HepG2 (cell line): Measurements from ENCODE around the gene FBXO30. TPM values are rescaled to one million over a fixed set of nuclear protein-coding genes. Genes with fewer than 3 reads are reported as not detected.

Source experiments
- ATM ChIP-seq: fragments of 450-650 bp; IDR thresholded peaks from 2 replicates; pipeline ENCODE4 v1.7.1; 2017; ENCODE audit warnings: mild to moderate bottlenecking, borderline replicate concordance
- HMGXB4 ChIP-seq, 2 experiments: sonication (generic) in 1 of 2; formaldehyde crosslinking in 1 of 2; IDR thresholded peaks; 2 replicates each; pipeline versions ENCODE4 v1.4.0 to v1.6.1; 2018 to 2020; ENCODE audit warnings: missing genetic modification reagents in 2 of 2, borderline replicate concordance in 1 of 2, low read depth in 1 of 2, mild to moderate bottlenecking in 1 of 2, missing biosample characterization in 1 of 2
- MAF1 ChIP-seq: sonication (generic); formaldehyde crosslinking; IDR thresholded peaks from 2 replicates; pipeline ENCODE4 v1.5.0; 2020; ENCODE audit warnings: missing genetic modification reagents, borderline replicate concordance
- MAFK ChIP-seq, 2 experiments: IDR thresholded peaks in 1 of 2; conservative IDR thresholded peaks in 1 of 2; 2 replicates each; pipeline ENCODE4 v1.6.1; 2011; ENCODE audit warnings: improper control_type of control experiment in 2 of 2, low read length in 2 of 2
- PHF20 ChIP-seq: sonication (generic); formaldehyde crosslinking; IDR thresholded peaks from 2 replicates; pipeline ENCODE4 v1.5.0; 2020; ENCODE audit warnings: mild to moderate bottlenecking, missing genetic modification reagents
- SPEN ChIP-seq: sonication (generic); formaldehyde crosslinking; IDR thresholded peaks from 2 replicates; pipeline ENCODE4 v1.5.1; 2020; ENCODE audit warnings: low read depth, mild to moderate bottlenecking, missing genetic modification reagents
- SUZ12 ChIP-seq: fragments of 150-350 bp; IDR thresholded peaks from 2 replicates; pipeline ENCODE4 v1.6.1; 2014; ENCODE audit warnings: low read depth, low read length
- YY1 ChIP-seq: IDR thresholded peaks from 2 replicates; pipeline ENCODE4 v1.6.1; 2011; ENCODE audit warnings: low read length, low read depth, moderate library complexity, mild to moderate bottlenecking; ENCODE audit not compliant: insufficient read depth, insufficient replicate concordance
- ZNF160 ChIP-seq: sonication (generic); formaldehyde crosslinking; IDR thresholded peaks from 2 replicates; pipeline ENCODE4 v1.8.0; 2022; ENCODE audit warnings: mild to moderate bottlenecking, inconsistent platforms, missing genetic modification reagents
- ZNF274 ChIP-seq: sonication (generic); formaldehyde crosslinking; IDR thresholded peaks from 2 replicates; pipeline ENCODE4 v1.5.1; 2020; ENCODE audit warnings: mild to moderate bottlenecking, missing genetic modification reagents
- ZNF430 ChIP-seq: sonication (generic); formaldehyde crosslinking; IDR thresholded peaks from 2 replicates; pipeline ENCODE4 v1.9.0; 2021; ENCODE audit warnings: mild to moderate bottlenecking, missing genetic modification reagents
- ZNF7 ChIP-seq: IDR thresholded peaks from 2 replicates; pipeline ENCODE4 v1.6.1; 2016; ENCODE audit warnings: missing biosample characterization, missing genetic modification reagents
- ZNF740 ChIP-seq: sonication (generic); formaldehyde crosslinking; IDR thresholded peaks from 2 replicates; pipeline ENCODE4 v1.4.0; 2020; ENCODE audit warnings: missing genetic modification reagents
- ZNF761 ChIP-seq: sonication (generic); formaldehyde crosslinking; conservative IDR thresholded peaks from 2 replicates; pipeline ENCODE4 v1.4.0; 2020; ENCODE audit warnings: mild to moderate bottlenecking, missing genetic modification reagents
- ZNF775 ChIP-seq: sonication (generic); formaldehyde crosslinking; IDR thresholded peaks from 2 replicates; pipeline ENCODE4 v1.4.0; 2020; ENCODE audit warnings: missing genetic modification reagents, mild to moderate bottlenecking, moderate library complexity, borderline replicate concordance
- ZSCAN29 ChIP-seq: sonication (generic); formaldehyde crosslinking; conservative IDR thresholded peaks from 2 replicates; pipeline ENCODE4 v1.4.0; 2020; ENCODE audit warnings: mild to moderate bottlenecking, missing genetic modification reagents
- polyA plus RNA-seq, 8 experiments: library from polyadenylated mRNA; depleted of rRNA in 3 of 8; stranded (reverse) in 7 of 8; unstranded in 1 of 8; fragments of >200 nt; fragmentation: Illumina TruSeq in 4 of 8; extraction: Trizol in 4 of 8; gene quantifications; 2 replicates each; pipeline versions ENCODE4 v1.2.1 to v1.2.3, GENCODE V29; 2011 to 2016; ENCODE audit warnings: low read depth in 4 of 8, missing spikeins in 1 of 8, mixed read lengths in 1 of 8; ENCODE audit not compliant: insufficient read depth in 1 of 8
- total RNA-seq, 5 experiments: library from RNA; depleted of rRNA; stranded (reverse); fragments of >200 nt; fragmentation: Illumina TruSeq; extraction: Trizol; gene quantifications; 2 replicates each; pipeline ENCODE4 v1.2.3, GENCODE V29; 2016; ENCODE audit warnings: low read depth in 1 of 5
- TF ChIP-seq, protein P1 (sequence below): sonication (generic); IDR thresholded peaks from 2 replicates; pipeline ENCODE4 v1.6.1; 2016; ENCODE audit warnings: low read depth, borderline replicate concordance
- TF ChIP-seq, protein P2 (sequence below): sonication (generic); formaldehyde crosslinking; IDR thresholded peaks from 2 replicates; pipeline ENCODE4 v1.4.0; 2020; ENCODE audit warnings: mild to moderate bottlenecking, missing genetic modification reagents
- TF ChIP-seq, protein P3 (sequence below): sonication (generic); formaldehyde crosslinking; IDR thresholded peaks from 2 replicates; pipeline ENCODE4 v1.8.0; 2022; ENCODE audit warnings: mild to moderate bottlenecking, missing genetic modification reagents, moderate library complexity

FBXO30 gene
- total and polyA plus RNA-seq, 2 of the 13 experiments (the other 11 are each of a cell fraction or from before 2014, with no cell fraction given): 3.2 to 7.1 TPM

DNA sequence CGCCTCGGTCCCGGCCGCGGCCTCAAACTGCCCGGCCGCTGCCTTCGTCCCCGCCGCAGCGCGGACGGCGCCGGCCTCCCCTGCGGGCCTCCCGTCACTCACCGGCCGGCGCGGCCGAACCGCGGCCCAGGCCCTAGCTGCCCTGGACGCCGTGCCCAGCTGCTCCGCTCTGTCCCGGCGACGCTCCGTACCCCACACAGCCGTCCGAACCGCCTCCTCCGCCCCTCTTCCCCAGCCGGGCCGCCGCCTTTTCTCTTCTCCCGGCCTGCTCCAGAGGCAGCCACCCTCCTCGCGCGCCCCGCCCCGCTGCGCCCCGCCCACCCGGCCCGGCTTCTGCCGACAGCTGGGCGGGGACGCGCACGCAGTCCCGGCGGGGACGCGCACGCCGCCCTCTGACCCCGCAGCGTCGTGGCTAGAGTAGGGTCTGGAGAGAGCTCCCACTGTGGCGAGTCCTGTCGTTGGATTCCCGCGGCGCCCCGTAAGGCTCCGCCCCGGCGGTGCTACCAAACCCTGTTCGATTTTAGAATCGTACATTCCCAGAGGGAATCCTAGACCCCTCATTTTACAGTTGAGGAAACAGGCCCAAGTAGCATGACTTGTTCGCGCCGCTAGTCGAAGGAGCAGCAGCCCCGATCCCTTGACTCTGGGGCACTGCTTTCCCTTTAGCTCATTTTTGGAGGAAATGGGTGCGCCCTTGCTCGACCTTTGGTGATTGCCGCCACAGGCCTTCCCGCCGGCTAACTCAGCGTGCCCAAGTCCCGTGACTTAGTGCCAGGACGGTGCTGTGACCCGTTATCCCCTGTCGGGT is at the start of gene FBXO30 (continued):
- no peak for TF ChIP-seq ATM
- no peak for TF ChIP-seq ZNF740 (CRISPR knock-in tag)
- no peak for TF ChIP-seq MAFK (conservative IDR thresholded peaks at IDR 0.05 in 1 of 2, IDR thresholded peaks at IDR 0.05 in 1 of 2; ENCODE audit: low read length in 2 of 2)
- TF ChIP-seq ZNF430 (CRISPR knock-in tag): peak; percentile 63; the same call in 1 of the 2 replicates
- TF ChIP-seq, protein P1, sequence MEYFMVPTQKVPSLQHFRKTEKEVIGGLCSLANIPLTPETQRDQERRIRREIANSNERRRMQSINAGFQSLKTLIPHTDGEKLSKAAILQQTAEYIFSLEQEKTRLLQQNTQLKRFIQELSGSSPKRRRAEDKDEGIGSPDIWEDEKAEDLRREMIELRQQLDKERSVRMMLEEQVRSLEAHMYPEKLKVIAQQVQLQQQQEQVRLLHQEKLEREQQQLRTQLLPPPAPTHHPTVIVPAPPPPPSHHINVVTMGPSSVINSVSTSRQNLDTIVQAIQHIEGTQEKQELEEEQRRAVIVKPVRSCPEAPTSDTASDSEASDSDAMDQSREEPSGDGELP: peak; percentile 93
- TF ChIP-seq ZNF160 (CRISPR knock-in tag): 0 out of 2 replicates have a peak, but pooled peaks have one; percentile 26
- peak; percentile 93 for TF ChIP-seq ZNF761 (CRISPR knock-in tag)
- peak; percentile 83 for TF ChIP-seq SPEN (CRISPR knock-in tag)
- TF ChIP-seq ZNF274 (CRISPR knock-in tag): no peak; the same call in 1 of the 2 replicates
- no peak for TF ChIP-seq ZNF7 (CRISPR knock-in tag)
- TF ChIP-seq MAF1 (CRISPR knock-in tag): no peak
- TF ChIP-seq, protein P2, sequence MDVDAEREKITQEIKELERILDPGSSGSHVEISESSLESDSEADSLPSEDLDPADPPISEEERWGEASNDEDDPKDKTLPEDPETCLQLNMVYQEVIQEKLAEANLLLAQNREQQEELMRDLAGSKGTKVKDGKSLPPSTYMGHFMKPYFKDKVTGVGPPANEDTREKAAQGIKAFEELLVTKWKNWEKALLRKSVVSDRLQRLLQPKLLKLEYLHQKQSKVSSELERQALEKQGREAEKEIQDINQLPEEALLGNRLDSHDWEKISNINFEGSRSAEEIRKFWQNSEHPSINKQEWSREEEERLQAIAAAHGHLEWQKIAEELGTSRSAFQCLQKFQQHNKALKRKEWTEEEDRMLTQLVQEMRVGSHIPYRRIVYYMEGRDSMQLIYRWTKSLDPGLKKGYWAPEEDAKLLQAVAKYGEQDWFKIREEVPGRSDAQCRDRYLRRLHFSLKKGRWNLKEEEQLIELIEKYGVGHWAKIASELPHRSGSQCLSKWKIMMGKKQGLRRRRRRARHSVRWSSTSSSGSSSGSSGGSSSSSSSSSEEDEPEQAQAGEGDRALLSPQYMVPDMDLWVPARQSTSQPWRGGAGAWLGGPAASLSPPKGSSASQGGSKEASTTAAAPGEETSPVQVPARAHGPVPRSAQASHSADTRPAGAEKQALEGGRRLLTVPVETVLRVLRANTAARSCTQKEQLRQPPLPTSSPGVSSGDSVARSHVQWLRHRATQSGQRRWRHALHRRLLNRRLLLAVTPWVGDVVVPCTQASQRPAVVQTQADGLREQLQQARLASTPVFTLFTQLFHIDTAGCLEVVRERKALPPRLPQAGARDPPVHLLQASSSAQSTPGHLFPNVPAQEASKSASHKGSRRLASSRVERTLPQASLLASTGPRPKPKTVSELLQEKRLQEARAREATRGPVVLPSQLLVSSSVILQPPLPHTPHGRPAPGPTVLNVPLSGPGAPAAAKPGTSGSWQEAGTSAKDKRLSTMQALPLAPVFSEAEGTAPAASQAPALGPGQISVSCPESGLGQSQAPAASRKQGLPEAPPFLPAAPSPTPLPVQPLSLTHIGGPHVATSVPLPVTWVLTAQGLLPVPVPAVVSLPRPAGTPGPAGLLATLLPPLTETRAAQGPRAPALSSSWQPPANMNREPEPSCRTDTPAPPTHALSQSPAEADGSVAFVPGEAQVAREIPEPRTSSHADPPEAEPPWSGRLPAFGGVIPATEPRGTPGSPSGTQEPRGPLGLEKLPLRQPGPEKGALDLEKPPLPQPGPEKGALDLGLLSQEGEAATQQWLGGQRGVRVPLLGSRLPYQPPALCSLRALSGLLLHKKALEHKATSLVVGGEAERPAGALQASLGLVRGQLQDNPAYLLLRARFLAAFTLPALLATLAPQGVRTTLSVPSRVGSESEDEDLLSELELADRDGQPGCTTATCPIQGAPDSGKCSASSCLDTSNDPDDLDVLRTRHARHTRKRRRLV (CRISPR knock-in tag): peak; percentile 86
- peak; percentile 47; the same call in 1 of the 2 replicates for TF ChIP-seq PHF20
- TF ChIP-seq ZNF775 (CRISPR knock-in tag): no peak
- peak; percentile 41 for TF ChIP-seq YY1
- peak; percentile 78 to 83; a peak in 3 of 4 replicates for TF ChIP-seq HMGXB4 (CRISPR knock-in tag; IDR thresholded peaks at IDR 0.05; ENCODE audit: borderline replicate concordance in 1 of 2, low read depth in 1 of 2)
- TF ChIP-seq, protein P3, sequence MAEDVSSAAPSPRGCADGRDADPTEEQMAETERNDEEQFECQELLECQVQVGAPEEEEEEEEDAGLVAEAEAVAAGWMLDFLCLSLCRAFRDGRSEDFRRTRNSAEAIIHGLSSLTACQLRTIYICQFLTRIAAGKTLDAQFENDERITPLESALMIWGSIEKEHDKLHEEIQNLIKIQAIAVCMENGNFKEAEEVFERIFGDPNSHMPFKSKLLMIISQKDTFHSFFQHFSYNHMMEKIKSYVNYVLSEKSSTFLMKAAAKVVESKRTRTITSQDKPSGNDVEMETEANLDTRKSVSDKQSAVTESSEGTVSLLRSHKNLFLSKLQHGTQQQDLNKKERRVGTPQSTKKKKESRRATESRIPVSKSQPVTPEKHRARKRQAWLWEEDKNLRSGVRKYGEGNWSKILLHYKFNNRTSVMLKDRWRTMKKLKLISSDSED (CRISPR knock-in tag): peak; percentile 65; the same call in 1 of the 2 replicates
- TF ChIP-seq ZSCAN29: peak; percentile 69; the same call in 1 of the 2 replicates
- no peak for TF ChIP-seq SUZ12
